Smooth muscle cell (in vitro differentiated cells): ENCODE data around the gene GPATCH2. TPM values are rescaled to one million over a fixed set of nuclear protein-coding genes. Genes with fewer than 3 reads are reported as not detected.

Experiments used
- DNase-seq: peaks from one replicate; lab custom pipeline; 2025; ENCODE audit not compliant: unreplicated experiment; lab: John Stamatoyannopoulos, UW
- H2AFZ ChIP-seq: fragments of 200-600 bp; sonication (generic); 2 replicates; pipeline ENCODE4 v1.6.0; 2016; ENCODE audit warnings: antibody characterized with exemption, low read depth, mild to moderate bottlenecking
- H3F3A ChIP-seq: fragments of 200-600 bp; sonication (generic); 2 replicates; pipeline ENCODE4 v1.6.0; 2017; ENCODE audit warnings: antibody characterized with exemption, low read depth
- H3K27ac ChIP-seq: fragments of 200-600 bp; sonication (generic); 2 replicates; pipeline ENCODE4 v1.5.1; 2016; ENCODE audit warnings: low read depth, mild to moderate bottlenecking
- H3K27me3 ChIP-seq: fragments of 200-600 bp; sonication (generic); 2 replicates; pipeline ENCODE4 v1.6.1; 2016; ENCODE audit warnings: low read depth, mild to moderate bottlenecking
- H3K36me3 ChIP-seq: fragments of 200-600 bp; sonication (generic); 2 replicates; pipeline ENCODE4 v1.5.1; 2016; ENCODE audit warnings: low read depth
- H3K4me1 ChIP-seq: fragments of 200-600 bp; sonication (generic); 2 replicates; pipeline ENCODE4 v1.5.1; 2016; ENCODE audit warnings: low read depth
- H3K4me2 ChIP-seq: fragments of 200-600 bp; sonication (generic); 2 replicates; pipeline ENCODE4 v1.6.0; 2016; ENCODE audit warnings: mild to moderate bottlenecking
- H3K4me3 ChIP-seq: fragments of 200-600 bp; sonication (generic); 2 replicates; pipeline ENCODE4 v1.5.1; 2016; ENCODE audit warnings: mild to moderate bottlenecking
- H3K79me2 ChIP-seq: fragments of 200-600 bp; sonication (generic); 2 replicates; pipeline ENCODE4 v1.6.0; 2016; ENCODE audit warnings: low read depth, mild to moderate bottlenecking
- H3K9ac ChIP-seq: fragments of 200-600 bp; sonication (generic); 2 replicates; pipeline ENCODE4 v1.6.0; 2016; ENCODE audit warnings: low read depth
- H3K9me3 ChIP-seq: fragments of 200-600 bp; sonication (generic); replicated peaks from 2 replicates; pipeline ENCODE4 v1.5.1; 2016; ENCODE audit warnings: low read depth
- H4K20me1 ChIP-seq: fragments of 200-600 bp; sonication (generic); 2 replicates; pipeline ENCODE4 v1.6.0; 2016; ENCODE audit warnings: low read depth
- WGBS: methylation state at CpG from one replicate; pipeline ENCODE4 v1.1.7; 2016; ENCODE audit warnings: low lambda C conversion rate; 5-methylcytosine and 5-hydroxymethylcytosine counted together
- polyA plus RNA-seq: library from polyadenylated mRNA; unstranded; fragments of >200 nt; fragmentation: Nextera tagmentation; extraction: Ambion mirVana; gene quantifications from 2 replicates; pipeline ENCODE4 v1.2.1, GENCODE V29; 2016
- total RNA-seq: library from RNA; depleted of rRNA; stranded (reverse); fragments of >200 nt; gene quantifications from 2 replicates; pipeline ENCODE4 v1.2.3, GENCODE V29; 2014
- TF ChIP-seq, protein P1 (sequence below): fragments of 200-600 bp; sonication (generic); IDR thresholded peaks from 2 replicates; pipeline ENCODE4 v1.5.1; 2017; ENCODE audit warnings: borderline replicate concordance, mild to moderate bottlenecking, antibody characterized with exemption; ENCODE audit not compliant: insufficient read depth, poor library complexity, severe bottlenecking

Gene GPATCH2
- total and polyA plus RNA-seq, 2 experiments from 2014 or later = 5.6 to 16.4 TPM

DNA sequence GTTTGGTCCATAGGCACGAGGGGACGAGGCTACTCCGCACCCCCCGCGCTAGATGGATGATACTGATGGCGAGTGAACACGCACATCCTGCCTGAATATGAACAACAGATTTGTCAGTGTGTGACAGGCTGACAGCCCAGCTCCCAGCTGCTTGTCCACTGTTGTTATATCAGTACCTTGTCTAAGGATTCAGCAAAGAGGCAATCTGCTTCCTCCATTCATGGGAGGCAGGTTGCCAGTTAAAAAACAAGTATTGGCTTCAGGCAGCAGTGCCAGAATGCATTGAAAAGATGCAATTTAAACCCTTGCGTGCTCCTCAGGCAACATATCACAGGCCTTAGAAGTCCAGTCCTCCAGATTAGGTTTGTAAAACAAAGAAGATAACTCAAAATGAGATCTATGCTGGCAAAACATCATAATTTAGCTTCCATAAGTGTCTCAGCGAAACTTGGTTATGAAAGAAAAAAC is 223.3 kb downstream of the GPATCH2 start:
- TF ChIP-seq, protein P1, sequence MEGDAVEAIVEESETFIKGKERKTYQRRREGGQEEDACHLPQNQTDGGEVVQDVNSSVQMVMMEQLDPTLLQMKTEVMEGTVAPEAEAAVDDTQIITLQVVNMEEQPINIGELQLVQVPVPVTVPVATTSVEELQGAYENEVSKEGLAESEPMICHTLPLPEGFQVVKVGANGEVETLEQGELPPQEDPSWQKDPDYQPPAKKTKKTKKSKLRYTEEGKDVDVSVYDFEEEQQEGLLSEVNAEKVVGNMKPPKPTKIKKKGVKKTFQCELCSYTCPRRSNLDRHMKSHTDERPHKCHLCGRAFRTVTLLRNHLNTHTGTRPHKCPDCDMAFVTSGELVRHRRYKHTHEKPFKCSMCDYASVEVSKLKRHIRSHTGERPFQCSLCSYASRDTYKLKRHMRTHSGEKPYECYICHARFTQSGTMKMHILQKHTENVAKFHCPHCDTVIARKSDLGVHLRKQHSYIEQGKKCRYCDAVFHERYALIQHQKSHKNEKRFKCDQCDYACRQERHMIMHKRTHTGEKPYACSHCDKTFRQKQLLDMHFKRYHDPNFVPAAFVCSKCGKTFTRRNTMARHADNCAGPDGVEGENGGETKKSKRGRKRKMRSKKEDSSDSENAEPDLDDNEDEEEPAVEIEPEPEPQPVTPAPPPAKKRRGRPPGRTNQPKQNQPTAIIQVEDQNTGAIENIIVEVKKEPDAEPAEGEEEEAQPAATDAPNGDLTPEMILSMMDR = no peak
- Histone ChIP-seq H3K9me3 (no peaks in the 10 kb centered on the region), H3K9ac (no peak overlapping the region), H3K4me3 (no peak overlapping the region), H3K27ac (no peak overlapping the region), H3K4me2 (no peak overlapping the region), H3K79me2 (no peaks in the 10 kb centered on the region), H3F3A (no peaks in the 10 kb centered on the region), H2AFZ (peak overlapping the region; percentile 40), H3K4me1 (no peaks in the 10 kb centered on the region), H3K27me3 (no peaks in the 10 kb centered on the region), H4K20me1 (no peaks in the 10 kb centered on the region), H3K36me3 (no peaks in the 10 kb centered on the region)
- DNase-seq = no peak
- 93% methylated on average over 9 of the region's 9 CpGs for WGBS

DNA sequence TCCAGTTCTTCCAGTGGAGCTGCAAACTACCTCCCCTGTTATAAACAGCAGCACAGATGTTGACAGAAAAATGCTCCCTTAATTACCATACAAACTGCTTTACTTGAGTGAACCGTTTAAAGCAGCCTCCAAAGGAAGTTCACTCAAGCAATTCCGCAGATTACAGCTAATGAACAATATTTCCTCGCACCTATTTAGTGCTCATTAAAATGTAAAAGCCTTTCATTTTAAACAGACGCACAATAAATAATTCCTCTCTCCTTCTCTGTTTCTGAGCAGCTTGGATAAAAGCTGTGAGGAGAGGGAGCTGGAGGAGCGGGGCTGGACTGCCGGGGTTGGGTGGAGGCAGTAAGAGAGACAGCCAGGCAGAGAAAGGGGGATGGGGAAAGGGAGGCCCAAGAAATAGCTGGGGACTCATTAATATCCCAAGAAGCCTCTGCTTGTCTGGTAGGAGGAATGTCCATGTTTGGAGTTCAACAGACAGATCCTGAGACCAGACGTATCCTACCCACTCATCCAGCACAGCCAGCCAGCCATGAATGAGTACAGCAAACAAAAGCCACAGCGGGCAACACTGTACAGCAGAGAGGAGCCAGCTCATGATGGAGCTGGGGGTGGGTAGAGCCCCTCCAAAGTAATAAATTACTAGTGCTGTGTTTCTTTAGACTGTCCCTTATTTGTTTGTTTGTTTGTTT is 227.7 kb downstream of the GPATCH2 start:
- no peak overlapping the region for H3K9ac ChIP-seq
- no peaks in the 10 kb centered on the region for H3F3A ChIP-seq
- peak overlapping the region; percentile 29 for H2AFZ ChIP-seq
- H3K79me2 ChIP-seq = no peaks in the 10 kb centered on the region
- H3K27me3 ChIP-seq = no peaks in the 10 kb centered on the region
- H3K4me1 ChIP-seq = no peaks in the 10 kb centered on the region
- 65% methylated on average over 8 of the region's 8 CpGs for WGBS
- no peak overlapping the region for H3K4me2 ChIP-seq
- H3K9me3 ChIP-seq = no peaks in the 10 kb centered on the region
- H4K20me1 ChIP-seq = no peaks in the 10 kb centered on the region
- DNase-seq = no peak
- TF ChIP-seq, protein P1 = no peak
- no peak overlapping the region for H3K4me3 ChIP-seq
- no peaks in the 10 kb centered on the region for H3K36me3 ChIP-seq
- no peak overlapping the region for H3K27ac ChIP-seq

DNA sequence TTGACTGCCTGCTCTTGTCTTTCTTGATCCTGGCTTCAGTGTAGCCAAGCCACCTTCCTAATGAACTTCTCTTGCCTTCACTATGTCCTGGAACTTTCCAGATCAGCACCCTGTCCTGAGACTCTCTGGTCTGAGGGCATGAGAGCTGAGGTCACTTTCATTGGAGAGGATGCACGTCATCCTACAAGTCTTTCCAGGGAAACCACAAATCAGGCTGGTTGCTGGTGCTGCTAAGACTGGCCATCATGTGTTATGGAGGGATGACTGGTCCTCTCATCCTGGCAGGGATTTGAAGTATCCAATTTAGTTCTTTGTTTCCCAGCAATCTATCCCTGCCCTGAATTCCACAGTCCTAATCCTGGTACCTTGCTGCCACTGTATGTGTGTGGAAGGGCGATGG is 228.6 kb downstream of the GPATCH2 start:
- H2AFZ ChIP-seq = no peak overlapping the region
- no peak overlapping the region for H3K9ac ChIP-seq
- WGBS = 89% methylated on average over 2 of the region's 2 CpGs
- H3K9me3 ChIP-seq = no peaks in the 10 kb centered on the region
- no peak overlapping the region for H3K27ac ChIP-seq
- H3K4me3 ChIP-seq = no peak overlapping the region
- no peaks in the 10 kb centered on the region for H3K36me3 ChIP-seq
- H3F3A ChIP-seq = no peaks in the 10 kb centered on the region
- no peak overlapping the region for H3K4me2 ChIP-seq
- TF ChIP-seq, protein P1 = no peak
- no peak for DNase-seq
- H3K4me1 ChIP-seq = no peaks in the 10 kb centered on the region
- H3K27me3 ChIP-seq = no peaks in the 10 kb centered on the region
- H4K20me1 ChIP-seq = no peaks in the 10 kb centered on the region
- no peaks in the 10 kb centered on the region for H3K79me2 ChIP-seq

DNA sequence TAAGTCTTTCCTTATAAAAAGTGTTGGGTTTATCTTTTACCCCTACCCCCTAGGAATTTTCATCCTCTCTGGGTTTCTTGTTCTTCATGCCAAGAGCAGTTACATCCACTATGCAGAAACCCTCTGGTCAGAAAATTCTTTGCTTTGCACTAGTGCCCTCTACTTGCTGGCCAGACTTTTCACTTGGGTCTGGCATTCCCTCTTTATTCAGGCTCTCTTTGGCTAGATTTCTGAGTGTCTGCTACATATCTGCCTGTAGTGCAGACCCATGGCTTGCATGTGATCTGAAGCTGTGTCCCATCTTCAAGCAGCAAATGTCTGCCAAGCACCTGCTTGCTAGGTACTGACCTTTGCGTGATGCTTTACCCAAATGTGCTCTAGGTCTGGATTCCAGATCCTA is 237.0 kb downstream of the GPATCH2 start:
- H3K36me3 ChIP-seq = no peaks in the 10 kb centered on the region
- no peak overlapping the region for H3K4me3 ChIP-seq
- WGBS = 90% methylated on average over 1 of the region's 1 CpG
- TF ChIP-seq, protein P1 = no peak
- no peak overlapping the region for H3K9ac ChIP-seq
- H2AFZ ChIP-seq = no peak overlapping the region
- H3K27ac ChIP-seq = no peak overlapping the region
- no peaks in the 10 kb centered on the region for H3K79me2 ChIP-seq
- H3K9me3 ChIP-seq = no peaks in the 10 kb centered on the region
- peaks cover 3% of the 10 kb centered on the region for H3K4me1 ChIP-seq
- no peak overlapping the region for H3K4me2 ChIP-seq
- H4K20me1 ChIP-seq = no peaks in the 10 kb centered on the region
- H3F3A ChIP-seq = no peaks in the 10 kb centered on the region
- peaks cover 7% of the 10 kb centered on the region for H3K27me3 ChIP-seq
- DNase-seq = no peak
